Stimulated activated CD8-positive, alpha-beta memory T cell treated with anti-CD3 and anti-CD28 coated beads, Interleukin-4, amount 100 ng/mL, for 1 hour (primary cell): ENCODE measurements around the gene PRKCA.
"Not testable (repeated sequence)": the region's sequence is repeated elsewhere in the genome, so short reads cannot be mapped to it uniquely, and the experiment has no call there.

Source experiments
- DNase-seq, 2 donors: peaks; one replicate each; pipeline ENCODE4 v3.0.0-alpha.2; 2020; ENCODE audit warnings: low read depth in 2 of 2, low spot score in 1 of 2

Gene PRKCA

DNA sequence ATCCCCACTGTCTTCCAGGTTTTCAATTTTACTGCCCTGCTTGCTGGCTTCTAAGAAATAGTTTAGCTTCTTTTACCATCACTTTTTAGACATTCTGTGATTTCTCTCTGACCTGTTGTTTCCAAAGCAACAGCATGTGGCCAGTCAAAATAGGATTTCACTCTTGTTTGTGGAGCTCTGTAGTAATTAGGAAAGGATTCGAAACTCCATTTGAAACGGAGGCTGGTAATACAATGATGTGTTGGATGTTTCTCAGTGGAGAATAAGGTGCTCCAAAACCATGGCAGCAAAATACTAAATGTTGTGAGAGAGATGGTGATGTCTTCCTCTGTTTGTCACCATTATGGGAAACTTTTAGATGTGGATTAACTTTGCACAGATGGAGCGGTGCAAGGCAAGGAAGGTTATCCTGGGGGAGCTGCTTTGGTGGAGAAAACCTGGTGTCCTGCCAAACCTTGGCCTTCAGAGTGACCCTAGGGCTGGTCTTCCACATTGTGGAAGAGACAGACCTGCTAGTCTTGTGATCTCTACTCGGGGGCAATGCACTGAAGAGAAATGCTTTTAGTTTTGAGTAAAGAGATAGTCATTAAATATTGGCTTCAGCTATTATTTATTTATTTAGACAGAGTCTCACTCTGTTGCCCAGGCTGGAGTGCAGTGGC, 79.4 kb downstream of the PRKCA start:
- no peak for DNase-seq

DNA sequence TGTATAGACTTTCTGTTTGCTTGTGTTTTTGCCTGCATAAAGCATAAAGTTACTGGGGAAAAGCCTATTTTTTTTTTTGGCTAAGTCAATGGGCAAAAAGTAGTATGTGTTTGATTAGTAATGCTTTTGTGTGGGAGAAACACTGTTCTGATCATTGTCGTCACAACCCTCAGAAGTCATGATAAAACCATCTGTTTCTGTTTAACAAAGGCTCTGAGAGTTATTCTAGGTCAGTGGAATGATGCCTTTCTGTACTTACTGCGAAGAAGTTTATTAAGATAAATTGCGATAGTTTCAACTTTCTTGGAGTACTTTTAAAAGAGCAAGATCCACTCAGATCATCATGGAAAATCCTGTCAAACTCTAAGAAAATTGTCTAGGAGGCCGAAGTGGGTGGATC, 80.9 kb downstream of the PRKCA start:
- no peak for DNase-seq

DNA sequence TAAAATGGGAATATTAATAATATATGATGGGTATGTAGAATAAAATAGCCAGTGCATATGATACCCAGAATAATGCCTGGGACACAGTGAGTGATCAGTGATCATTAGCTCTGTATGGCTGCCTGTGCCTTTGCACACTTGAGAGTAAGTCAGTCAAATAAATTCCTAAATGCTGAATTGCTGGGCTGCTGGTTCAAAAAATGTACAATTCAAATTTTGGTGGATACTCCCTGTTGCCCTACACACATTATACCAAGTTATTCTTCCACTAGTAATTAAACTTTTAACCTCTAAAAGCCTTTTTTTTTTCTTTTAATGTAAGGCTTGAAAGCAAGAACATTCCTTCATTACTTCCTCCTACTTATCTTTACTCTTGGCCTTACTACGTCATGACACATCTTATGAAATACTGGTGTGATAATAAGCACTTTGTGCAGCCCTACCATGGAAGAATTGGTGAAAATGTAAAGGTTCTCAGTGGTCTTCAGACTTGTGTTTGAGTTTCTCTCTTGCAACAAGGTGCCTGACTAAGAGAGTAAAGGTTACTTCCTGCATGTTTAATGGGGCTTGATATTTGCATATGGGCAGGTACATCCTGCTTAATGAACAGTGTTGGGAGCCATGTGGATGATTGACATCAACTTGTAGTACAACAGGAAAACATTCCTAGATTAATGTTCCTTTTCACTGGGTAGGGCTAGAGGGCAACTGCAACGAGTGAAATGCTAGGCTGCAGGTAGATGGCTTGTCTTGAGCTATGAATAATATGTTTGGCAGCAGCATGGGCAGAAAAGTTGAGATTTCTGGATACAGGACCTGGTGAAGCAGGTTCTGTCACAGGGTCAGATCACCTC, 84.3 kb downstream of the PRKCA start:
- no peak for DNase-seq

DNA sequence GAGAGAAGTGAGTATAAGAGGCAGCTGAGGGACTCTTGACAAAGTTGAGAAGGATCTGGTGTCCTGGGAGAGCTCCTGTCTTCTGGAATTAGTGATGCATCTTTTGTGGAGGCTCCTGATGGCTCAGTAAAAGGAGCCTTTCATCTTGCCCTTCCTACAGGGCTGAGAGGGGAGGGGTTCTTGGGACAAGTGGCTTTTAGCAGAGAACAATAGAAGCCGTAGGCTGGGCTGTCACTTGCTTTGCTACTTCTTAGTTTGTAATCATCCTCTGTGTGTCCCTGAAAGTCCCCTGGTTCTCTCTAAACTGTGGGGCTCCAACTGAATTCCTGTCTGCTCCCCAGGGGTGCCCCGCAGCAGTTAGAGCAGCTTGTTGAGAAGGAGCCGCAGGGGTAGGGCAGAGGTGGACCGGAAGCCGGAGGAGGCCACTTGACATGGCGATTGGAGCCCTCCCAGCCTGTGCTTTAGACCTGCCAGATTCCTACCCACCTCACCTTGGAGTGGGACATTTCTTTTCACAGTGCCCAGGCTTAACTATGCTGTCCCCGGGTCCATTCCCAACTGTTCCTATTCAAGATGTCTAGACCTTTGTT, 85.1 kb downstream of the PRKCA start:
- DNase-seq, result no peak

DNA sequence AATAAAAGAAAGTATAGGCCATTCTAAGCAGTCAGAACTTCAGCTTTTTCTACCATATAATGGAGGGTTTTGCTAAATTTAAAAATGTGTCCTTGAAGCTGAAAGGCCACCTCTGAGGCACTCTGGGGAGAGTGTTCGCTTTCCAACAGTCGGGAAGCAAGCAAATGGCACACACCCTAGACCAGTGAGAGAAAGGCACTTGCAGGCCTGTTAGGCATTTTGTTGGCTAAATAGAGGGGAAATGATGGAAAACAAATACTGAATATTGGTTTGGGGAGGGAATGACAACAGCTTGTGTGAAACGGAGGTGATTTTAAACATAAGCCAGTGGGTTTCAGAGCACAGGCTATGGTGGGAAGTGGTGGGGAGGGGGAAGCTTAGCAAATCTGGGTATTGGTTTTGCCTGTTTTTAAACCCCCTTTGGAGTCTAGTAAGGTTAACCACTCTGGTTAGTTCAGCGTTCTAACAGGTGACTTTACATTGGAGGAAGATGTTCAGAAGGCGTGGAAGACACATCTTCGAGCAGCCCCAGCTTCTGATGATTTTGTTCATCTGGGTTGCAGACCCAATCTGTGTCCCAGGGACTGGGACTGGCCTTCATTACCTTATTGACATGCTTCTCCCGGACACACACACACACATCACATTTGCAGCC, 90.5 kb downstream of the PRKCA start:
- DNase-seq, result no peak

DNA sequence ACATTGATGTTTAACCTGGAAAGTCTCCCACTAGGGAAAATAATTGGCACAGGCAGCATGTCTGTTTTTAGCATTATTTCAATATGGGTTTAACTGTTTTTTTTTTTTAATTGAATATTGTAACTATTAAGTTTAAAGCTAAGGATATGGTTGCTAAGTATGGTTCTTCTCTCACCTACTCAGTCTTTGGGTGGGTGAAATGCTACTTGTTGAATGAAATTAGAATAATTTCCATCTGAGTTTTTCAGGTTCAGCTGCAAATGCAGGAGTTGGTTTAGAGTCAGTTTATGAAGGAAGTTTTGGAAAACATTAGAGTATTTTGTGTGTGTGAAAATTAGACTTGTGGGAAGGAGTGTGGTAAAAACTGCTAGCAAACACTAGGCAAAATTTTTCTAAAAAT, 93.5 kb downstream of the PRKCA start:
- no peak for DNase-seq

DNA sequence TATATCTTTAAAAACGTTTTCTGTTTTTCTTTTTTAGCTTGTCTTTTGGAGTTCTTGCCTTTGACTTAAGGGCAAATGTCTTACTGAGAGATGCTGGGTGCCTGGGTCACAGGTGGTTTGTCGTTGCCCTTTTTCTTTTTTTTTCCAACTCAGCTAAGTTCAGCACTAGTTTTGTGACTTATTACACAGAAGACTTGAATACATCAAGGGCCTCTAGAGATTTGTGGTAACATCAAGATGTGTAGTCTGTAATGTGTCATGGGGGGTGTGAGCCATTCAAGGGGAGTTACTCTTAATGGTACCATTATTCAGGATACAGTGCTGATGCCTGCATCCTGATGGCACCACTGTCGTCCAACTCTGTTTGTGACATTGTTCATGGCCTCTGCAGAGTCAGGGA, 95.1 kb downstream of the PRKCA start:
- no peak for DNase-seq

DNA sequence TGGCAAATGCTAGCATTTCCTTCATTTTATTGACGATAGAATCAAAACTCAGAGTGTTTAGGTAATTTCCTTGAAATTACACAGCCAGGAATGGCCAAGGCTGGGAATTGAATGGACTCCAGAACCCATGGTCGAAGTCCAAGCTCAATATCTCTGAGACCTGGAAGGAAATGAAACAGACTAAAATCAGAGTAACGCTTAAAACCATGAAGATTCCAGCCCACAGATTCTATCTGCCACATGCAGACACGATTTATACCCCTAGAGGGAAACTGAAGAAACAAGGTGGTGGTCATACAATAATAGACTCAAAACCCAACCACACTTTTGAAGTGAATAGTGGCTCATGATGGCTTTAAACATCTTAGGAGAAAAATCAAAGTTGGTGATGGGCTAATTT, 95.6 kb downstream of the PRKCA start:
- DNase-seq, result no peak

DNA sequence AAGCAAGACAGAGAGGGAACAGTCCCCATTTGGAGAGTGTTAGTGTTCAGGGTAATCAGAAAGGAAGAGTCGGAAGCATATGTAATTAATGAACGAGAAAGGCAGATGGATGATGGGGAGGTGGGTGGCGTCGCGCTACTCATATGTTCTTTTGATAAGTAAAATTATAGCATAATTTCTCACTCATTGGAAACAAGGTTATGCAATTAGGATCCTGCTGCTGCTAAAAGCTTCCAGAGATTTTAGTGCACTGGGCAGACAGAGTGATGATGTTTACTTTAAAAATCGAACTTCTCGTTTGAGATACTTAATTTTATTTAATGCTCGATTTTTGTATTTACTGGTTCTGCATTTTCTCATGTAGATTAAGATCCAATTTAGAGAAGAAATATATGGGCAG, 96.2 kb downstream of the PRKCA start:
- no peak for DNase-seq

DNA sequence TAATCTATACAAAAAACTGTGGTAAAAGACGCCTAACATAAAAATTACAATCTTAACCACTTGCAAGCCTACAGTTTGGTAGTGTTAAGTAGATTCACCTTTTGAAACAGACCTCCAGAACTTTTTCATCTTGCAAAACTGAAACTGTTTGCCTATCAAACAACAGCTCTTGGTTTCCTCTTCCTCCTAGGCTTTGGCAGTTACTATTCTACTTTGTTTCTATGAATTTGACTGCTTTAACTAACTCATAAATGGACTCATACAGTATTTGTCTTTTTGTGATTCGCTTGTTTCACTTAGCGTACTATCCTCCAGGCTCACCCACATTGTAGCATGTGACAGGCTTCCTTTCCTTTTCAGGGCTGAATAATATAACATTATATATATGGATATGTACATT, 97.0 kb downstream of the PRKCA start:
- DNase-seq, result no peak

DNA sequence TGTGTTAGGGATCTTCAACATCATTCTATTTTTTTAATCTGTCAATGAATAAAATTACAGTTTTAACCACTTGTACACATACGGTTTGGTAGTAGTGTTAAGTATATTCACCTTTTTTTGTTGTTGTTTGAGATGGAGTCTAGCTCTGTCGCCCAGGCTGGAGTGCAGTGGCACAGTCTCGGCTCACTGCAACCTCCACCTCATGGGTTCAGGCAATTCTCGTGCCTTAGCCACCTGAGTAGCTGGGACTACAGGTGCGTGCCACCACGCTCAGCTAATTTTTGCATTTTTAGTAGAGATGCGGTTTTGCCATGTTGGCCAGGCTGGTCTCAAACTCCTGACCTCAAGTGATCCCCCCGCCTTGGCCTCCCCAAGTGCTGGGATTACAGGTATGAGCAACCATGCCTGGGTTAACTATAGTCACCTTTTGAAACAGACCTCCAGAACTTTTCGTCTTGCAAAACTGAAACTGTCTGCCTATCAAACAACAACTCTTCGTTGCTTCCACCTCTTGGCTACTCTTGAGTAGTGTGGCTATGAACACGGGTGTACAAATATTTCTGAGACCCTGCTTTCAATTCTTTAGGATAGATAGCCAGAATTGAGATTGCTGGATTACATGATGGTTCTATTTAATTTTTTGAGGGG, 97.8 kb downstream of the PRKCA start:
- not testable (repeated sequence) for DNase-seq

DNA sequence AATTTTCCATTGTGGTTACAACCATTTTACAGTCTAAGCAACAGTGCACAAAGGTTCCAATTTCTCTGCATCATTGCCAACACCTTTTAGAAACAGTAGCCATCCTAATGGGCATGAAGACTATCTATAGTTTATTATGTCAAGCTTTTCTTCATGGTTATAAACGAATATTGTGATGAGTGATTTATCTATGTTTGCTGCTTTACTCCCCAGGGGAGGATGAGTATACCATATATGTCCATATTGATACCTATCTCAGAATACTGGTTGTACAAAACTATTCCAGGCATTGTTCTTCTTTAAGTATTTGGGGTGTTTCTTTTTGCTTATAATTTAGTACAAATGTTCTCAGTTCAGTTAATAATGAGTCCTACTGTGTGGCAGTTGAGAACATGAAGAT, 98.3 kb downstream of the PRKCA start:
- no peak for DNase-seq

DNA sequence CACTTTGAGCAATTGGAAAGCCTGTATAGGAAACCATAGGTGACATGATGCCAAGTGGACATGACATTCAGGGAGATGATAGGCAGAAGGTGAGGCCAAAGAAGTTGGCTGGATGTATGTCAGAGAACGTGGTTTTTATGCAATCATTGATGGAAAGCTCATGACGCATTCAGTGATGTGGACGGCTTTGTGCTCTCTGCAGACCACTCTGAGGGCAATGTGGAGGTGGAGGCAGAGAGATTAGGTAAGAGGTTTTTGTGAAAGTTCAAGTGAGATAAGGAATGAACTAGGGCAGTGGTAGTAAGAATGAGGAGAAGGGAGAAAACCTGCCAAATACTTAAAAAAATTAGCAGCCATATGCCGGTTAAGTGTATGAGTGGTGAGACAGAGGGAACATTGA, 99.0 kb downstream of the PRKCA start:
- no peak for DNase-seq

DNA sequence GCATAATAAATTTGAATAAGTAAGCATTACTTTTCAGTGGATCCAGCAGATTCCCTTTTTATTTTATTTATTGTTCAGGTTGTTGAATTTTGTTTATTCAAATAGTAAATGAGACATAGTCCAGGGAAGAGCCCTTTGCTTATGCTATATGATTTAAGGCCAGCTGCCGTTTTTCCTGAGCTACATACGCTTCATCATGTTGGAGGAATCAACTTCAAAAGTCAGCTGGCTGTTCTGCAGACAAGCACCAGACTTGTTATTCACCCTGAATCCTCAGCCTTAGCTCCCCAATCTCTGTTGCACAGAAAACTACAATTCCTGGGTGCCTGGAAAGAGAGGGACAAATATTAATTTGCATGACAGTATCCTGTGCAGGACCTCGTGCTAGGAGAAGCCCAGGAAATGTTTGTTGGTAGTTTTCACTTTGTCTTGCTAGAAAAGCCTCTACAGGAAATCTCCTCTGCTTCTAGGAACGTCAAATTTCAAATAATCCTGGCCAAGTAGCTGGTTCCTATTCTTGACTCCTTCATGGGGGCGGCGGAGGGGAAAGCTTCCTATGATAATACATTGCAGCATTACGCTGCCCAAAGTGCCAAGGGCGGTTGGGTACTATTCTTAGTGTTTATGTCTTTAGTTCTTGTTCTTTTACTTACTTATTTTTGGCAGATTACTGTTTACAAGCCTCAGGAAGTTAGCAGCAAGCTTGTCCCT, 101.6 kb downstream of the PRKCA start:
- DNase-seq, result no peak

DNA sequence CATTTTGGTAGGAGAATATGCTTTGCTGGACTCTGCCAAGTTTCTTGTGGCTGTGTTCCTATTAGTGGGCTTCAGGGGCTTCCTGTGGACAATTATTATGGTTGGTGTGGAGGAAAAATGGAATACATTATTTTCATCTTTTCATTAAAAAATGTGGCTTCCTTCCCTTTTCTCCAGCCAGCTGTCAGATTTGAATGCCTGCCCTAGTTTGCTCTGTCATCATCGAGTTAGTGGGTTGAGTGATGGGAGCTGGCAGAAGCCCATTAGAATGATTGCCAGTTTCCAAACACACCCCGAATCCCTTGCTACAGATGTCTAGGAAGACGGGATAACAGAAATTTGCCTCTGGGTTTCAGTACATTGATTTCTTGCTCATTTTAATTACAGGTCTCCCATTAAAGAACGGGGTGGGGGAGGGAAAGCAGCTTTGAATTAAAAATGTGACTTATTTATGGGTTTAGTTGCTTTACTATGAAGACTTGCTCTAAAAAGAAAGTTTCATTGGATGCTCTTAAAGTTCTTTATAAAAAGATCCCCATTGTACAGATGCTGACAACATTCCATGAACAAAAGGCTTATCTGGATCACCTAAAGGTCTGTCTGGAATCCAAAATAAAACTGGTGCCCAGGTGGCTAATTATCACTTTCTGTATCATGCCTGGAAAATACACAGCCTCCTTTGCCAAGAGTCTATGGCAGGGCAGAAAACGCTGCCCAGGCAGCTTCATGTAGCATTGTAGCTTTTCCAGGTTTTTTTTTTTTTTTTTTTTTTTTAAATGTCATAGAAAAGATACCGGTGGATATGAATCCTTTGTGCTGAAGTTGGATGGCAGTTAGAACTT, 103.6 kb downstream of the PRKCA start:
- DNase-seq, result no peak

DNA sequence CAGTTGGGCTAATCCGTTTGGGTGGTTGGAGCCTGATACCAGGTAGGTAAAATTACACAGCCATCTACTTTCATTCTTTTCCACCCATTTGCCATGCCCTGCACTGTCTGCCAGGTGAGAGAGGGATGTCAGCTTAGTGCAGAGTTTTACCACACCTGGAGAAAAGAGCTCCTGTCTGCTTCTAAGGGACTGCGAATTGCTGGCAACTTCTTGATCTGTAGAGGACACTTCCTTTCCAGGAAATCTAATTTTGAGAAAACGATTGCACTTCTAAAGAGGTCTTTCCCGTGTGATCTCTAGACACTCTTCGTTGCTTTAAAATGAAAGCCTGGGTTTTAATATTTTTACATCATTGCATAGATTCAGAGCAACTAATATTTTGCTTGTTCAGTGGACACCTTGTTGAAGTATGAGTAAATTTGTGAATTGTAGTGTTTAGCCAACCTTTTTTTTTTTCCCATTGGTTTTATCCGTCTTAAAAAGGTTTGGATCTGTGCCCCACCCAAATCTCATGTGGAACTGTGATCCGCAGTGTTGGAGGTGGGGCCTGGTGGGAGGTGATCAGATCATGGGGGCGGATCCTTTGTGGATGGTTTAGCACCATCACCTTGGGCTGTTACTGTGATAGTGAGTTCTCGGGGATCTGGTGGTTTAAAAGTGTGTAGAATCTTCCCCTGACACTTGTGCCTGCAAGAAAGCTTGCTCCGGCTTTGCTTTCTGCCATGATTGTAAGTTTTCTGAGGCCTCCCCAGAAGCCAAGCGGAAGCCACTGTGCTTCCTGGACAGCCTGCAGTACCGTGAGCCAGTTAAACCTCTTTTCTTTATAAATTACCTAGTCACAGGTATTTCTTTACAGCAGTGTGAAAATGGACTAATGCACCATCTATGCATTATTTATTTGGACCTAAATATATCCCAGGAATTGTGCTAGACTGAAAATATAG, 104.6 kb downstream of the PRKCA start:
- no peak for DNase-seq

DNA sequence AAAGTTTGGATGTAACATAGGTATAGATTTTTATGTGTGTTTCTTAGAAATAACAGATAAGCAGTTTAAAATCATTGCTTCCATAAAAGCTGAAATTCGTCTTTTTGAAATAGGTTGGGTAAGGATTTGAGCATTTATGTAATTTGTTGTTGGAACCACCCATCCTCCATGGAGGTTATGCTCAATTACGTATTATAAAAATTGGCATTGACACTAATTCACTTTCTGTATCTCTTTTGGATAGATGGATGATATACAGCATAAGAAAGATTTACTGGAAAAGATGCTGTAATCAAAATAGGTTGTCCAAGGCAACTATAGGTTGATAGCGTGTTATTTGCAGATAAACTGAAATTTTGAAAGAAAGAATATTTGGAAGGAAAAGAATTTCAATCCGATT, 105.5 kb downstream of the PRKCA start:
- no peak for DNase-seq

DNA sequence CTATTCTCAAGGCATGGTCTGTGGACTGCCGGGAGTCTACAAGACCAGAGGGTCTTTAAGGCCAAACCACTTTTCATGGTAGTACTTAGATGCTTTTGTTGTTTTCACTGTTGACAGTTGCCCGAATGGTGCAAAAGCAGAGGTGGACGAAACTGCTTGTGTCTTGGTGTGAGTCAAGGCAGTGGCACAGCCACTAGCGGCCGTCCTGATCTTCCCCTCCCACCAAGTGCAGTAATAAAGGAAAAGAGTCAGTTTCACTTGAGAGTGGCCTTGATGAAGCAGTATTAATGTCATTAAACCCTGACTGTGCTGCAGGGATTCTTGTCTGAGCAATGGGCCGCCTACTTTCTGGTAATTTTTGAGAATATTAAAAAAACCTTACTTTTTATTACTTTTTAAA, 109.1 kb downstream of the PRKCA start:
- DNase-seq, result no peak
